Head of caudate nucleus (tissue), 42 donors: ENCODE results near the gene ADAM10.

Source experiments
- DNase-seq, 42 donors: peaks; one replicate each; pipeline versions ENCODE4 v3.0.0 to v3.0.0-alpha.2; 2020 to 2021; ENCODE audit warnings: mixed read lengths in 7 of 42
- intact Hi-C: fragments of 100-400 bp; cut with DNase I; formaldehyde crosslinking; loops from one replicate; pipeline ENCODE4 v1.15.0; 2022

The ADAM10 gene

GRCh38 chr15:58597943-58598828 is 151.3 kb downstream of the ADAM10 start:
- intact Hi-C loops, result no loop called here
- DNase-seq, result no peak

GRCh38 chr15:58595516-58596263 is 153.8 kb downstream of the ADAM10 start:
- intact Hi-C loops, result no loop called here
- DNase-seq, result no peak

GRCh38 chr15:58594898-58595297 is 154.6 kb downstream of the ADAM10 start:
- intact Hi-C loops, result no loop called here
- no peak for DNase-seq

GRCh38 chr15:58593870-58594269 is 155.6 kb downstream of the ADAM10 start:
- intact Hi-C loops, result no loop called here
- DNase-seq, result no peak

- intact Hi-C loops, result no loop called here
- no peak for DNase-seq
These were observed 158.6 kb downstream of the ADAM10 start for GRCh38 chr15:58590926-58591325.

- DNase-seq, result no peak
- intact Hi-C loops, result no loop called here
These were observed 159.3 kb downstream of the ADAM10 start for GRCh38 chr15:58590236-58590635.

- intact Hi-C loops, result no loop called here
- no peak for DNase-seq
These were observed 160.5 kb downstream of the ADAM10 start for GRCh38 chr15:58589047-58589446.

- no peak for DNase-seq
- intact Hi-C loops, result no loop called here
These were observed 161.4 kb downstream of the ADAM10 start for GRCh38 chr15:58588096-58588495.

- intact Hi-C loops, result no loop called here
- DNase-seq, result no peak
These were observed 162.0 kb downstream of the ADAM10 start for GRCh38 chr15:58587486-58587885.

- no peak for DNase-seq
- intact Hi-C loops, result no loop called here
These were observed 163.6 kb downstream of the ADAM10 start for GRCh38 chr15:58585693-58586443.

- intact Hi-C loops, result no loop called here
These were observed 164.6 kb downstream of the ADAM10 start for GRCh38 chr15:58584789-58585461.

GRCh38 chr15:58583171-58583908 is 166.2 kb downstream of the ADAM10 start:
- no peak for DNase-seq
- intact Hi-C loops, result no loop called here

More at GRCh38 chr15:58584789-58585461, 164.6 kb downstream of the ADAM10 start:
- DNase-seq, result no peak

- peak in 2 of 42 donors; percentile 17 to 20 for DNase-seq
- intact Hi-C loops, result no loop called here
These were observed 167.3 kb downstream of the ADAM10 start for GRCh38 chr15:58582160-58582559.

- intact Hi-C loops, result no loop called here
- DNase-seq, result no peak
These were observed 172.8 kb downstream of the ADAM10 start for GRCh38 chr15:58576657-58577056.

GRCh38 chr15:58575045-58575786 is 174.3 kb downstream of the ADAM10 start:
- intact Hi-C loops, result no loop called here
- DNase-seq, result no peak

- intact Hi-C loops, result no loop called here
These were observed 174.9 kb downstream of the ADAM10 start for GRCh38 chr15:58574631-58575030.

GRCh38 chr15:58573270-58573669 is 176.2 kb downstream of the ADAM10 start:
- intact Hi-C loops, result no loop called here

More at GRCh38 chr15:58574631-58575030, 174.9 kb downstream of the ADAM10 start:
- no peak for DNase-seq

GRCh38 chr15:58572521-58572920 is 177.0 kb downstream of the ADAM10 start:
- peak in 1 of 42 donors; percentile 20 for DNase-seq

More at GRCh38 chr15:58573270-58573669, 176.2 kb downstream of the ADAM10 start:
- peak in 1 of 42 donors; percentile 15 for DNase-seq

More at GRCh38 chr15:58572521-58572920, 177.0 kb downstream of the ADAM10 start:
- intact Hi-C loops, result no loop called here
